Prostate gland (tissue), 2 donors: ENCODE measurements around the gene SLC25A21. TPM values are rescaled to one million over a fixed set of nuclear protein-coding genes. Genes with fewer than 3 reads are reported as not detected.
A peak's percentile ranks its signal among the peaks of the same experiment; 100 is the strongest.

Source experiments
- DNase-seq: peaks from one replicate; pipeline ENCODE4 v3.0.0-alpha.2; 2019; ENCODE audit warnings: low spot score
- H3K27ac ChIP-seq, 2 donors: fragments of 200-600 bp; sonication (generic); 2 replicates each; pipeline ENCODE4 v1.5.1; 2017 to 2019
- H3K27me3 ChIP-seq: fragments of 200-600 bp; sonication (generic); replicated peaks from 2 replicates; pipeline ENCODE4 v1.5.1; 2019; ENCODE audit not compliant: insufficient read depth
- H3K36me3 ChIP-seq, 2 donors: fragments of 200-600 bp; sonication (generic); 1 replicate in 1 of 2; 2 replicates in 1 of 2; pipeline versions ENCODE4 v1.5.1 to v1.8.1; 2017 to 2019
- H3K4me1 ChIP-seq: fragments of 200-600 bp; sonication (generic); replicated peaks from 2 replicates; pipeline ENCODE4 v1.5.1; 2019
- H3K4me3 ChIP-seq, 2 donors: fragments of 200-600 bp; sonication (generic); 2 replicates each; pipeline ENCODE4 v1.5.1; 2017 to 2019
- H3K9me3 ChIP-seq: fragments of 200-600 bp; sonication (generic); 2 replicates; pipeline ENCODE4 v1.5.1; 2017
- CTCF ChIP-seq, 4 experiments: fragments of 200-600 bp in 2 of 4; fragments of 450-650 bp in 2 of 4; sonication (generic) in 2 of 4; IDR thresholded peaks; 1 replicate in 3 of 4; 2 replicates in 1 of 4; pipeline ENCODE4 v1.5.1; 2016 to 2019; ENCODE audit warnings: antibody characterized with exemption in 4 of 4, mild to moderate bottlenecking in 2 of 4, moderate library complexity in 2 of 4
- POLR2A ChIP-seq: fragments of 450-650 bp; IDR thresholded peaks from one replicate; pipeline ENCODE4 v1.6.1; 2016; ENCODE audit warnings: antibody characterized with exemption, mild to moderate bottlenecking
- POLR2AphosphoS5 ChIP-seq: sonication (generic); formaldehyde crosslinking; IDR thresholded peaks from one replicate; pipeline ENCODE4 v1.6.1; 2017; ENCODE audit warnings: antibody characterized with exemption
- WGBS: methylation state at CpG from one replicate; pipeline ENCODE4 v1.1.5; 2018; 5-methylcytosine and 5-hydroxymethylcytosine counted together
- intact Hi-C: fragments of 100-400 bp; cut with DNase I; formaldehyde crosslinking; loops from one replicate; pipeline ENCODE4 v1.14.2; 2022
- total RNA-seq, 2 donors: library from RNA; depleted of rRNA; stranded (reverse); fragments of >200 nt; gene quantifications; one replicate each; pipeline ENCODE4 v1.1.0, GENCODE V29; 2016

Gene SLC25A21
- total RNA-seq, 2 donors from 2014 or later = 1.5 to 7.7 TPM

- peak overlapping the region; percentile 23 to 38 for H3K4me3 ChIP-seq
- H3K36me3 ChIP-seq = no peaks in the 10 kb centered on the region
Observed at GRCh38 chr14:36656687-36657398, 515.6 kb downstream of the SLC25A21 start.

GRCh38 chr14:36655963-36656686 lies 516.3 kb downstream of the SLC25A21 start:
- no peak overlapping the region for H3K4me3 ChIP-seq
- no peaks in the 10 kb centered on the region for H3K36me3 ChIP-seq
- intact Hi-C loops = no loop called here
- no peak for DNase-seq
- no peaks in the 10 kb centered on the region for H3K4me1 ChIP-seq
- H3K27me3 ChIP-seq = no peaks in the 10 kb centered on the region
- 53% methylated on average over 42 of the region's 48 CpGs for WGBS
- TF ChIP-seq POLR2A = no peak
- peak in 3 of 4 experiments; percentile 19 to 28 (median 20) for TF ChIP-seq CTCF (IDR thresholded peaks at IDR 0.05)
- no peaks in the 10 kb centered on the region for H3K9me3 ChIP-seq
- H3K27ac ChIP-seq = peak overlapping the region in 1 of 2 donors; percentile 30

More at GRCh38 chr14:36656687-36657398, 515.6 kb downstream of the SLC25A21 start:
- no peak for DNase-seq
- Histone ChIP-seq H3K27me3 (no peaks in the 10 kb centered on the region), H3K27ac (peak overlapping the region; percentile 47 to 53), H3K4me1 (no peaks in the 10 kb centered on the region), H3K9me3 (no peaks in the 10 kb centered on the region)
- WGBS = 42% methylated on average over 31 of the region's 31 CpGs
- TF ChIP-seq POLR2AphosphoS5 = no peak
- no peak for TF ChIP-seq CTCF (IDR thresholded peaks at IDR 0.05)
- no peak for TF ChIP-seq POLR2A
- intact Hi-C loops = no loop called here

GRCh38 chr14:36655571-36655962 lies 516.8 kb downstream of the SLC25A21 start:
- no peaks in the 10 kb centered on the region for H3K36me3 ChIP-seq
- WGBS = 45% methylated on average over 11 of the region's 11 CpGs
- no peaks in the 10 kb centered on the region for H3K27me3 ChIP-seq
- intact Hi-C loops = no loop called here
- no peaks in the 10 kb centered on the region for H3K9me3 ChIP-seq
- H3K4me1 ChIP-seq = no peaks in the 10 kb centered on the region
- no peak overlapping the region for H3K4me3 ChIP-seq
- no peak for DNase-seq
- H3K27ac ChIP-seq = no peak overlapping the region
- no peak for TF ChIP-seq POLR2AphosphoS5
- TF ChIP-seq POLR2A = no peak
- no peak for TF ChIP-seq CTCF (IDR thresholded peaks at IDR 0.05)

- TF ChIP-seq CTCF (IDR thresholded peaks at IDR 0.05) = no peak
- TF ChIP-seq POLR2A = no peak
- TF ChIP-seq POLR2AphosphoS5 = no peak
- intact Hi-C loops = no loop called here
- Histone ChIP-seq H3K4me3 (no peak overlapping the region), H3K36me3 (no peaks in the 10 kb centered on the region), H3K9me3 (no peaks in the 10 kb centered on the region), H3K27ac (no peak overlapping the region), H3K4me1 (no peaks in the 10 kb centered on the region), H3K27me3 (no peaks in the 10 kb centered on the region)
- 55% methylated on average over 20 of the region's 34 CpGs for WGBS
- DNase-seq = no peak
Observed at GRCh38 chr14:36654794-36655381, 517.5 kb downstream of the SLC25A21 start.
